ENCODE results near the gene TCP11. TPM values are rescaled to one million over a fixed set of nuclear protein-coding genes. Genes with fewer than 3 reads are reported as not detected.

TCP11 gene
- total RNA-seq, 2 experiments from 2014 or later = not detected

DNA sequence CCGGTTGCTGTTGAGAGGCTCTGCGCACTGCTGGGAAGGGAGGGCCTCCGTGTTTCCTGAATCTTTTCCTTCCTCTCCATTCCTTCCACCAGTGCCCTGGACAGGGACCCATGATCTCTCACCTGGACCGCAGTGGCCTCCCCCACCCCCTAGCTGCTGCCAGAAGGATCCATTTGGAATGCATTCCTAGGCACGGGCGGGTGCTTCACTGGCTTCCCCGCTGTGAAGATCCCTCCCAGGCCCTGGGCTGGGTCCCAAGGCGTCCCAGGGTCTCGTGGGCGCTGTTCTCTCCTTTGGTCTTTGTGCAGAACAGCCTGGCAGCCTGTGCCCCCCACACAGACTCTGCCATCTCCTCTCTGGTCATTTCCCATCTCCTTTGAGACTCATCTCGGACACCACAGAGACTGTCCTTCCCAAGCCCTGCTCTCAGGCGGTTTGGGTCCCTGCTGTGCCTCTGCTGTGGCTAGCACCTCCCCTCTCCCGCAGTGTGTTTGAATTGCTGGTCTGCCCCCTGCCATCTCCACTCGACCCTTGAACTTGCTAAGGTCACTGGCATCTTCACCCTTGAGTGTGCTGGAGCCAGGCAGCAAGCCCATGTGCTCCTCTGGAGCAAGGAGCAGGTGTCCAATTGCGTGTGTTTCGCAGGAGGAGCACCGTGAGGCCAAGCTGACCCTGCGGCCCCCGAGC is 59.0 kb downstream of the TCP11 start:
- ChIA-PET POLR2A (no interaction called here), CTCF (no interaction called here)
- no peaks in the 10 kb centered on the region for H3K27me3 Mint-ChIP-seq
- peaks cover 12% of the 10 kb centered on the region for H3K36me3 Mint-ChIP-seq
- H3K9me3 Mint-ChIP-seq = no peaks in the 10 kb centered on the region
- H3K27ac Mint-ChIP-seq = no peak overlapping the region
- intact Hi-C loops (cut with micrococcal nuclease) = no loop called here
- H3K4me3 Mint-ChIP-seq = no peak overlapping the region
- no peaks in the 10 kb centered on the region for H3K4me1 Mint-ChIP-seq (ENCODE audit: low read depth)
- no peak for DNase-seq

DNA sequence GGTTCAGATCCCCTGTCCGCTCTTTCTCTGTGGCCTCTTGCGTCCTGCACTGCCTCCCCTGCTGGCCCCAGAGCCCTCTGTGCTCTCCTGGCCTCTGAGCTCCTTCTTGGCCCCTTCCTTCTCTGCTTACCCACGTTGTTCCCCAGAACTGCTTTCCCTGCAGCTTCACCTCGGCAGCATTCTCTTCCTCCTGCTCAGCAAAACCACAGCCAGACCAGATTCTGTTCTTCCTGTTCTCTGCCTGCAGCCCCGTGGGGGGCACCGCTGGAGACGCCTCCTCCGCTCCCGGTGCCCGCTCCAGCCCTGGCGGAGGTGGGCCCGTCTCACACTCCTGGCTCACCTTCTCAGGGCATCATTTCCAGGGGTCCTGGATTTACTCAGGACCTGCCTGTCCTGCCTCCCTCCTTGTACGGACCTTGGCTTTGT is 59.7 kb downstream of the TCP11 start:
- POLR2A ChIA-PET = interaction anchor here (0.5 kb wide), 1 partner anchor 747 kb away, joined by 3 read pairs; no protein-coding TSS in a partner anchor
- H3K27me3 Mint-ChIP-seq = no peaks in the 10 kb centered on the region
- H3K9me3 Mint-ChIP-seq = no peaks in the 10 kb centered on the region
- H3K4me1 Mint-ChIP-seq (ENCODE audit: low read depth) = no peaks in the 10 kb centered on the region
- DNase-seq = no peak
- H3K36me3 Mint-ChIP-seq = peaks cover 10% of the 10 kb centered on the region
- CTCF ChIA-PET = no interaction called here
- H3K4me3 Mint-ChIP-seq = no peak overlapping the region
- intact Hi-C loops (cut with micrococcal nuclease) = no loop called here
- H3K27ac Mint-ChIP-seq = no peak overlapping the region

DNA sequence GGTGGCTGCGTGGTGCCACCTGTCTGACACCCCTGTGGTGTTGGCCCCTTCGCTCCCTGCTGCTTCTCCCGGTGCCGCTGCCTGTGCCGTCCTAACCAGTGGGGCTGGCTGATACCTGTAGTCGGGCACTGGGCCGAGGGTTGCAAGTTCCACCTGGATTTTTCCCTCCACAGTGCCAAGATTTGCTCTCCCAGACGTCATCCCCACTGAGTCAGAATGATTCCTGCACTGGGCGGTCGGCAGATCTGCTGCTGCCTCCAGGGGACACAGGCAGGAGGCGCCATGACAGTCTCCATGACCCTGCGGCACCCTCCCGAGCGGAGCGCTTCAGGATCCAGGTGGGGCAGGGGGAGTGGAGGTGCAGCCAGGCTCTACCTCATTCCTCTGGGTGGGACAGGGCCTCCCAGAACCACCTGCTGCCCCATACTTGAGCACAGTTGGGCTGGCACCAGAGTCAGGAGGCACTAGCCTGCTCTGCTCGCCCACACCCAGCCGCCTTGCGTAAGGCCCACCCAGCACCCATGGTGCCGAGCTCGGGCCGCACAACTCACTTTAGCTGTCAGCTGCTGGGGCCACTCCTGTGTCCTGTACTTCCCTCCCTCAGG is 60.2 kb downstream of the TCP11 start:
- ChIA-PET POLR2A (interaction anchor here (0.5 kb wide), 1 partner anchor 746 kb away, joined by 3 read pairs; no protein-coding TSS in a partner anchor), CTCF (no interaction called here)
- H3K27ac Mint-ChIP-seq = no peak overlapping the region
- H3K9me3 Mint-ChIP-seq = no peaks in the 10 kb centered on the region
- no peaks in the 10 kb centered on the region for H3K27me3 Mint-ChIP-seq
- H3K4me3 Mint-ChIP-seq = no peak overlapping the region
- H3K36me3 Mint-ChIP-seq = peaks cover 10% of the 10 kb centered on the region
- intact Hi-C loops (cut with micrococcal nuclease) = no loop called here
- H3K4me1 Mint-ChIP-seq (ENCODE audit: low read depth) = no peaks in the 10 kb centered on the region
- no peak for DNase-seq

DNA sequence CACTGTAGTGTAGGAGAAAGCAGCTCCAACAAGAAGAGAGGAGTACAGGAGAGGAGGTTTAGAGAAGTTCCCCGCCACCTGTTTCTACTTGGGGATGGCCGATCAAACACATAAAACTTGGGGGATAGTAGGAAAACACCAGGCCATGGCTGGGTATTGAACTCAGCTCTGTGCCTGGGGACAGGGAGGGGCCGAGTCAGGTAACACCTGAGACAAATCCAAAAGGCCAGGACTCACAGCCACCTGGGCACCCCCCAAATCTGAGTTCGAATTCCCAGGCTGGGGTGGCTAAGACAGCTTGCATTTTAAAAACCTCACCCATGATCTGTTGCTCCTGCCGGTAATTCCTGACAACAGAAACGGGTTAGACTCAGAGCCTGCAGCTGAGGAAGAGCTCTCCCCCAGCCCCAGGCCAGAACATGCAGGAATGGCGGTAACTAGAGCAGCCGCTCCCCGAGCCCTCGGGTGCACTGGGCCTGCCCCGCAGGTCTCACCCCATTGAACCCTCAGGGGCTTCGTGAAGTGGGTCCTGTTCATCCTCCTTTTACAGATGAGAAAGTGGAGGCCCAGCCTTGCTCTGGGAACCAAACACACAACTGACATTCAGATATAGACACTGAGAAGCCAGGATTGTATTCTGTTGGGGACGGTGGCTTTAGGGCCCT is 61.0 kb downstream of the TCP11 start:
- DNase-seq = no peak

DNA sequence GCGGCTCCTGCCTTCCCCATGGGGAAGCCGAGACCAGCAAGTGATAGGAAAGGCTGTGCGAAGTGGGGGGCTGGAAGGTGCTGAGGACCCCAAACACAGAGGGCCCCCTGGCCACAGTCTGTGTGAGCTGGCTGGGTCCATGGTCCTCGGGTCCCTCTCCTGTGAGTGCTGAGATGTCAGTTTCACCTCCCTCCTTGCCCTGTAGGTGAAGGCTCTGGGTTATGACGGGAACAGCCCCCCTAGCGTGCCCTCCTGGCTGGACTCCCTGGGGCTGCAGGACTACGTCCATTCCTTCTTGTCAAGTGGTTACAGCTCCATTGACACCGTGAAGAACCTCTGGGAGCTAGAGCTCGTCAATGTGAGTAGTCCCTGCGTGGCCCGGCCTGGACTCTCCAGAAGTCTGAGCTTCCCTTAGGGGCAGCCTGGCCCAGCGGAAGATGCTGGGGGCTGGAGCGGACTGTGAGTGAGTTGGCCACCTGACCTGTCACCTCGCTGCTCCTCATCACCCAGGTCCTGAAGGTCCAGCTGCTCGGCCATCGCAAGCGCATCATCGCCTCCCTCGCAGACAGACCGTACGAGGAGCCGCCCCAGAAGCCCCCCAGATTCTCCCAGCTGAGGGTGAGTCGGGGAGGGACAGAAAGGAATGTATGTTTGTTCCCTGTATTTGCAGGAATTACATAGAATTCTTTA is 61.7 kb downstream of the TCP11 start:
- Mint-ChIP-seq H3K36me3 (peaks cover 7% of the 10 kb centered on the region), H3K4me1 (ENCODE audit: low read depth) (no peaks in the 10 kb centered on the region), H3K27ac (no peak overlapping the region), H3K27me3 (no peaks in the 10 kb centered on the region), H3K4me3 (no peak overlapping the region), H3K9me3 (no peaks in the 10 kb centered on the region)
- DNase-seq = no peak
- ChIA-PET POLR2A (no interaction called here), CTCF (interaction anchor here (1.5 kb wide), 1 partner anchor 92 kb away, joined by 6 read pairs; no protein-coding TSS in a partner anchor)
- intact Hi-C loops (cut with micrococcal nuclease) = no loop called here

More for the DNA sequence above, 61.0 kb downstream of the TCP11 start:
- H3K36me3 Mint-ChIP-seq = peaks cover 9% of the 10 kb centered on the region
- intact Hi-C loops (cut with micrococcal nuclease) = no loop called here
- ChIA-PET POLR2A (no interaction called here), CTCF (interaction anchor here (1.5 kb wide), 1 partner anchor 93 kb away, joined by 6 read pairs; no protein-coding TSS in a partner anchor)
- H3K4me1 Mint-ChIP-seq (ENCODE audit: low read depth) = no peaks in the 10 kb centered on the region
- H3K4me3 Mint-ChIP-seq = no peak overlapping the region
- H3K27ac Mint-ChIP-seq = no peak overlapping the region
- no peaks in the 10 kb centered on the region for H3K9me3 Mint-ChIP-seq
- no peaks in the 10 kb centered on the region for H3K27me3 Mint-ChIP-seq

DNA sequence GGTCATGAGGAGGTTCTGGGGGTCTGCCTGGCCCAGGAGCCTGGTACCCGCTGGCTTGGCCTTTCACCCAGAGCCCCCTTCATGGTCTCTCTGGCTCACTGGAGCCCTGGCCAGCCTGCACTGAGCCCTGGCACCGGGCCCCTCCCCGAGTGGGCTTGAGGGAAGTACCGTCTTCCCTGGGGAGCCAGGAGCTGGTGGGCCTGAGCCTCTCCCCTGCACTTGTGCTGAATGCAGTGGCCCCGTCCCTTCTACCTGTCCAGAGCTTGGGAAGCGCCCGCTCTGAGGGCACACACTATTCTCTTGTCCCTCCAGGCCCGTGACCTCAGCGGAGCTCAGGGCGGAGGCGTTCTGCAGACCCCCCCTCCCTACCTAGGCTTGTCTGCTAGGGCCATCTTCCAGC is 62.2 kb downstream of the TCP11 start:
- intact Hi-C loops (cut with micrococcal nuclease) = no loop called here
- Mint-ChIP-seq H3K4me1 (ENCODE audit: low read depth) (no peaks in the 10 kb centered on the region), H3K27me3 (no peaks in the 10 kb centered on the region), H3K36me3 (peaks cover 6% of the 10 kb centered on the region), H3K4me3 (no peak overlapping the region), H3K9me3 (no peaks in the 10 kb centered on the region), H3K27ac (no peak overlapping the region)
- POLR2A ChIA-PET = no interaction called here
- CTCF ChIA-PET = interaction anchor here (1.5 kb wide), 1 partner anchor 92 kb away, joined by 6 read pairs; no protein-coding TSS in a partner anchor
- DNase-seq = no peak

DNA sequence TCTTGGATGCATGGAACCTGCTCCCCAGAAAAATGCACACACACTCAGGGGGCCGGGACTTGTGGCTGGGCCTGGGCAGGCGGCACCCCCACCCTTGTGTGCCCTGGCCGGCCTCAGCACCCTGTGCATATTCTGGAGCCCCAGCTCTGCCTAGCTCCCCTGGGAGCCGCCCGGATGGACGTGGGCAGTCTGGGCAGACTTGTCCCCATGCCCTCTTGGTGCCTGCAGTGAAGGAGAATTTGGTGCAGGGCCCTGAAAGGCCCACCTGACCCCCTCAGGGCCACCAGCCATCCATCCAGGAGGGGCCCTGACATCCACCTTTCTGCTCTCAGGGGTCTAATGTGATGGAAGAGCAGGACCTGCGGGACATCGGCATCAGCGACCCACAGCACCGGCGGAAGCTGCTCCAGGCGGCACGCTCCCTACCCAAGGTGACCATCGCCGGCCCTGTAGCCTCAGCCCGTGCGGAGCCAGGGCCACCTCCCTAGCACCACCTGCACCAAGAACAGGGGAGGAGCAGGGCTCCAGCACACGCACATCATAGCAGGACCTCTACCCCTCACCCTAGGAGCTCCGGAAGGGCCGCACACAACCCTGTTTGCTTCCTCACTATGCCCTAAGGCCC is 62.8 kb downstream of the TCP11 start:
- intact Hi-C loops (cut with micrococcal nuclease) = no loop called here
- no peaks in the 10 kb centered on the region for H3K27me3 Mint-ChIP-seq
- DNase-seq = no peak
- ChIA-PET POLR2A (no interaction called here), CTCF (no interaction called here)
- H3K4me3 Mint-ChIP-seq = no peak overlapping the region
- H3K36me3 Mint-ChIP-seq = peaks cover 1% of the 10 kb centered on the region
- no peaks in the 10 kb centered on the region for H3K9me3 Mint-ChIP-seq
- H3K27ac Mint-ChIP-seq = no peak overlapping the region
- H3K4me1 Mint-ChIP-seq (ENCODE audit: low read depth) = no peaks in the 10 kb centered on the region

DNA sequence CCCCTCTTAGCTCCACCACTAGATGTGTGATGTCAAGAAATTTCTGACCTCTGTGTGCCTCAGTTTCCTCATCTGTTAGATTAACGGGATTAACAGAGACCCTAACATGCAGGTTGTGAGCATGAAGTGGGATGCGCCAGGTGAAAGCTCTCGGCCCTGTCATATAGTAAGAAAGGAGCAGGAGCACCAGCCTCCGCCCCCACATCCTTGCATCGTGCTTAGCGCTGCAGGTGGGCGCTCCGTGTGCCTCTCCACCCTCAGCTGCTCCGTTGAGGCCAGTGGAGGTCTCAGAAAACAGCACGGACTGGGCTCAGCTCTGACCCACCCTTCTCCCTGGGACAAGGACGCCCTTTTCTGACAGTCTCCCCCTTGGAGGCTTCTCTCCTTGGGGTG is 63.4 kb downstream of the TCP11 start:
- POLR2A ChIA-PET = no interaction called here
- intact Hi-C loops (cut with micrococcal nuclease) = no loop called here
- Mint-ChIP-seq H3K27me3 (no peaks in the 10 kb centered on the region), H3K4me1 (ENCODE audit: low read depth) (no peaks in the 10 kb centered on the region), H3K36me3 (peaks cover 1% of the 10 kb centered on the region), H3K9me3 (no peaks in the 10 kb centered on the region), H3K4me3 (no peak overlapping the region), H3K27ac (no peak overlapping the region)
- DNase-seq = no peak
- CTCF ChIA-PET = no interaction called here

DNA sequence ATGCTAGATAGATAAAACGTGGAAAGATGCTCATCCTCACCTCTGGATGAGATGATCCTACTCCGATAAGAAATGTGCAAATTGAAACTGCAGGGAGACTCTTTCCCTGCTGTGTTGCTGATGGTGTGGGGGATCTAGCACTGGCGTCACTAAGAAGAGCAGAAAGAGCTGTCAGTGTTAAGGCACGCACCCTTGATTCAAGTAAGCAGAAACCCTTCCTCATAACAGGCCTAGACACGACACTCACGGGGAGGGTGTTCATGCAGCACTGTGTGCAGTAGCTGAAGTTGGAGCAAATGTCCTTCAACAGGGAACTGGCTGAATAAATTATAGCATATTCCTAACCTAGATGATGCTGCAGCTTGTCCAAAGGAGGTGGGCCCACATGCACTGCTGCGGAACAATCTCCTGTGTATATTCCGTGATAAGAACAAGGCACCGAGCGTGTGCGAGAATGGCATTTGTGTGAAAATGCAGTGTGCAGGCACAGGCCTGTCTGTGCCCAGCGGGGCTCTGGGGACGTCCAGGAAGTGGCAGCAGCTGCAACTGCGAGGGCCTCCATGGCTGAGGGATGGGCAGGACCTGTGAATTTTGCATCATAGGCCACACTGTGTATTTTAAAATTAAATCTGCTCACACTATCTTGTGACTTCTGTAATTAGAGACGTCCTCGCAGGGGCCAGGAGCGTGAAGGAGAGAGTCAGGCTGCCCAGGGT is 64.0 kb downstream of the TCP11 start:
- no peaks in the 10 kb centered on the region for H3K27me3 Mint-ChIP-seq
- H3K27ac Mint-ChIP-seq = no peak overlapping the region
- H3K36me3 Mint-ChIP-seq = peaks cover 1% of the 10 kb centered on the region
- no peaks in the 10 kb centered on the region for H3K9me3 Mint-ChIP-seq
- intact Hi-C loops (cut with micrococcal nuclease) = no loop called here
- ChIA-PET CTCF (no interaction called here), POLR2A (no interaction called here)
- H3K4me3 Mint-ChIP-seq = no peak overlapping the region
- no peak for DNase-seq
- H3K4me1 Mint-ChIP-seq (ENCODE audit: low read depth) = no peaks in the 10 kb centered on the region

DNA sequence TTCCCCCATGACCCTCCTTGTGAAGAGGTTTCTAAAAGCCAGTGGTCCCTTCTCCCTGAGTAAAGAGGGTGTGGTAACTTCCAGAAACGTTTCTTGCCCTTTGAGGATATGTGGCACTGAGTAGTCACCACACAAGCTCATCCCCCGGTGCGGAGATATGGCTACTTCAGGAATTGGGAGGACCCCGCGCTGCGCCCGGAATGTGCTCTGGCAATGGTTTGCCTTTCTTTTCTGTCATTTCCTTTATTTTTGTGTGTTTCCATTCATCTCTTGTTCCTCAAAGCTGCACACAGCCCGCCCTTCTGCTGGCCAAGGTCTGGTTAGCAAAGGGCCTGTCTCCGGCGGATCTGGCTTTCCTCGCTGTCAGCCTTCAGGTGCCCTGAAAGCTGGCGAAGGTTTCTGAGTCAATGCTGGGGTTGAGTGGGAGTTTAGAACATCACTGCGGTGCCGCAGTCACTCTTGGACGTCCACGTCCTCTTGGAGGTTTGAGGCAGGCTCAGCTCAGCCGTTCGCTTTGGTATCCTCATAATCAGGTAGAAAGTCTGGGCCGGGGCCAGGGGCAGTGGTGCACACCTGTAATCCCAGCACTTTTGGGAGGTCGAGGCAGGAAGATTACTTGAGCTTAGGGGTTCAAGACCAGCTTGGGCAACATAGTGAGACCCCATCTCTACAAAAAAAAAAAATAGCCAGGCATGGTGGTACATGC is 67.2 kb downstream of the TCP11 start:
- no peak overlapping the region for H3K27ac Mint-ChIP-seq
- no peaks in the 10 kb centered on the region for H3K27me3 Mint-ChIP-seq
- POLR2A ChIA-PET = no interaction called here
- no peaks in the 10 kb centered on the region for H3K9me3 Mint-ChIP-seq
- CTCF ChIA-PET = interaction anchor here (0.9 kb wide), 1 partner anchor 41 kb away, joined by 3 read pairs; no protein-coding TSS in a partner anchor
- H3K4me1 Mint-ChIP-seq (ENCODE audit: low read depth) = no peaks in the 10 kb centered on the region
- intact Hi-C loops (cut with micrococcal nuclease) = no loop called here
- no peak overlapping the region for H3K4me3 Mint-ChIP-seq
- peaks cover 2% of the 10 kb centered on the region for H3K36me3 Mint-ChIP-seq
- DNase-seq = no peak

DNA sequence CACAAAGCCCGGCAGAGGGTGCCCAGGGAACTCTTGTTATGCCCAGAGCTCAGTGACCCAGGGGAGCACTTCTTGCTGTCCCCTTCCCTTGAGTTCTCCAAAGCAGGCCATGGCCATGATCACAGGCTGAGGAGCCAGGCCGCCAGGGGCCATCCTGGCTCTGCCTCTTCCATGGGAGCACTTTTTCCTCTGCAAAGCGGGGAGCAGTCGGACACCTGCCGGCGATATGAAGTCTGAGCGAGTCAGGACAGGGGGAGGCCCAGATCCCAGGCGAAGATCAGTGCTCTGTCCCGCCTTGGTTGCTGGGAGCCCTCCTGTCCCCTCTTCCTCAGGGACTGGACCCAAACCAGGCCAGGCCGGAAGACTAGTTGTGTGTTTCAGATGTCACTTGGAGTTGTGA is 67.9 kb downstream of the TCP11 start:
- no peaks in the 10 kb centered on the region for H3K9me3 Mint-ChIP-seq
- ChIA-PET CTCF (no interaction called here), POLR2A (no interaction called here)
- H3K4me3 Mint-ChIP-seq = no peak overlapping the region
- no peaks in the 10 kb centered on the region for H3K4me1 Mint-ChIP-seq (ENCODE audit: low read depth)
- DNase-seq = no peak
- intact Hi-C loops (cut with micrococcal nuclease) = no loop called here
- H3K27ac Mint-ChIP-seq = no peak overlapping the region
- H3K36me3 Mint-ChIP-seq = peaks cover 2% of the 10 kb centered on the region
- H3K27me3 Mint-ChIP-seq = no peaks in the 10 kb centered on the region
